Measurements from ENCODE around the gene RHOU. TPM values are rescaled to one million over a fixed set of nuclear protein-coding genes. Genes with fewer than 3 reads are reported as not detected.
"Not testable (repeated sequence)": the region's sequence is repeated elsewhere in the genome, so short reads cannot be mapped to it uniquely, and the experiment has no call there.

Gene RHOU
- total RNA-seq, 1 donor from 2014 or later: 80.4 TPM

GRCh38 chr1:228758447-228758846, 23.2 kb downstream of the RHOU start:
- DNase-seq (ENCODE audit: low spot score): no peak

- DNase-seq (ENCODE audit: low spot score): no peak
Measured at GRCh38 chr1:228760979-228761378, 25.7 kb downstream of the RHOU start.

GRCh38 chr1:228763561-228763960, 28.3 kb downstream of the RHOU start:
- no peak for DNase-seq (ENCODE audit: low spot score)

GRCh38 chr1:228765168-228765946, 30.1 kb downstream of the RHOU start:
- no peak for DNase-seq (ENCODE audit: low spot score)

- no peak for DNase-seq (ENCODE audit: low spot score)
Measured at GRCh38 chr1:228766788-228767187, 31.5 kb downstream of the RHOU start.

GRCh38 chr1:228767636-228768354, 32.5 kb downstream of the RHOU start:
- no peak for DNase-seq (ENCODE audit: low spot score)

GRCh38 chr1:228768355-228769000, 33.2 kb downstream of the RHOU start:
- no peak for DNase-seq (ENCODE audit: low spot score)

- DNase-seq (ENCODE audit: low spot score): no peak
Measured at GRCh38 chr1:228770779-228771223, 35.5 kb downstream of the RHOU start.

GRCh38 chr1:228772516-228773212, 37.4 kb downstream of the RHOU start:
- no peak for DNase-seq (ENCODE audit: low spot score)

- not testable (repeated sequence) for DNase-seq (ENCODE audit: low spot score)
Measured at GRCh38 chr1:228775946-228776345, 40.7 kb downstream of the RHOU start.

GRCh38 chr1:228776449-228776848, 41.2 kb downstream of the RHOU start:
- DNase-seq (ENCODE audit: low spot score): no peak

GRCh38 chr1:228777236-228777635, 42.0 kb downstream of the RHOU start:
- DNase-seq (ENCODE audit: low spot score): no peak

- DNase-seq (ENCODE audit: low spot score): no peak
Measured at GRCh38 chr1:228778026-228778425, 42.7 kb downstream of the RHOU start.

- DNase-seq (ENCODE audit: low spot score): no peak
Measured at GRCh38 chr1:228778466-228778865, 43.2 kb downstream of the RHOU start.

GRCh38 chr1:228778961-228779360, 43.7 kb downstream of the RHOU start:
- no peak for DNase-seq (ENCODE audit: low spot score)

GRCh38 chr1:228781161-228781808, 46.0 kb downstream of the RHOU start:
- DNase-seq (ENCODE audit: low spot score): no peak

GRCh38 chr1:228781809-228782661, 46.8 kb downstream of the RHOU start:
- no peak for DNase-seq (ENCODE audit: low spot score)

GRCh38 chr1:228782662-228783417, 47.6 kb downstream of the RHOU start:
- peak; percentile 82 for DNase-seq (ENCODE audit: low spot score)

- no peak for DNase-seq (ENCODE audit: low spot score)
Measured at GRCh38 chr1:228783418-228784040, 48.2 kb downstream of the RHOU start.

Measured in mucosa of gallbladder (tissue), 1 donor.